Thyroid gland (tissue), 4 donors: ENCODE data around the gene KIRREL3. TPM values are rescaled to one million over a fixed set of nuclear protein-coding genes. Genes with fewer than 3 reads are reported as not detected.

ENCODE experiments used
- DNase-seq, 2 donors: peaks; one replicate each; pipeline ENCODE4 v3.0.0-alpha.2; 2019
- H3K27ac ChIP-seq, 3 donors: fragments of 200-600 bp; sonication (generic); 1 replicate in 2 of 3; 2 replicates in 1 of 3; pipeline ENCODE4 v1.5.1; 2016 to 2019; ENCODE audit warnings: mild to moderate bottlenecking in 1 of 3, moderate library complexity in 1 of 3
- H3K27me3 ChIP-seq: fragments of 200-600 bp; sonication (generic); one replicate; pipeline ENCODE4 v1.5.1; 2019
- H3K36me3 ChIP-seq, 2 donors: fragments of 200-600 bp; sonication (generic); one replicate each; pipeline ENCODE4 v1.5.1; 2016 to 2019
- H3K4me1 ChIP-seq, 2 donors: fragments of 200-600 bp; sonication (generic); one replicate each; pipeline ENCODE4 v1.5.1; 2017 to 2019
- H3K4me3 ChIP-seq, 3 donors: fragments of 200-600 bp; sonication (generic); replicated peaks in 1 of 3; 1 replicate in 2 of 3; 2 replicates in 1 of 3; pipeline ENCODE4 v1.5.1; 2016; ENCODE audit warnings: mild to moderate bottlenecking in 1 of 3
- H3K9me3 ChIP-seq: fragments of 200-600 bp; sonication (generic); one replicate; pipeline ENCODE4 v1.5.1; 2017
- CTCF ChIP-seq, 6 experiments: fragments of 200-600 bp in 3 of 6; fragments of 450-650 bp in 3 of 6; sonication (generic) in 3 of 6; IDR thresholded peaks; one replicate each; pipeline ENCODE4 v1.5.1; 2016 to 2019; ENCODE audit warnings: antibody characterized with exemption in 6 of 6, mild to moderate bottlenecking in 2 of 6, inconsistent platforms in 1 of 6, moderate library complexity in 1 of 6
- POLR2A ChIP-seq, 2 donors: fragments of 450-650 bp; IDR thresholded peaks; one replicate each; pipeline ENCODE4 v1.6.1; 2017; ENCODE audit warnings: antibody characterized with exemption in 2 of 2, mild to moderate bottlenecking in 2 of 2, moderate library complexity in 1 of 2
- WGBS, 2 donors: methylation state at CpG; one replicate each; pipeline ENCODE4 v1.1.5; 2017; 5-methylcytosine and 5-hydroxymethylcytosine counted together
- intact Hi-C: fragments of 100-400 bp; cut with DNase I; formaldehyde crosslinking; loops from one replicate; pipeline ENCODE4 v1.15.1; 2023
- total RNA-seq, 4 donors: library from RNA; depleted of rRNA; stranded (reverse); fragments of >200 nt; gene quantifications; one replicate each; pipeline ENCODE4 v1.2.3, GENCODE V29; 2016

Gene KIRREL3
- total RNA-seq, 4 donors from 2014 or later = 0.78 TPM; not detected in 3

DNA sequence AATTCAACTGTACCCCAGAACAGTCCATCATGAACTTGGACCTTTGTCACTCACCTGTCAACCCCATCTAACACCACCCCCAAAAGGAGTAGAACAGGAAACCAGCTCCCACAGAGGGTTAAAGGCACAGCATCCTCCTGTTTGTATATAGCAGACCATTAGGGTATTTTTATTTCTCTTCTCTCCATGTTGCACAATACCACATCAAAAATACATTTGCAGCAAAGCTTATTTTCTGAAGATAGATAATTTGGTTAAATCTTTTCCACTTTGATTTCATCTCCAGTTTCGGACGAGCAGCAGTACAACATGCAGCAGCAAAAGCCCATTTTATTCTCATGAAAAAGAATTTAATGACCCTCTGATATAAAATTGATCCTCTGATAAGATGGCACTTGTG is 103.1 kb downstream of the KIRREL3 start:
- 88 to 92% methylated on average over 2 of the region's 2 CpGs for WGBS, 2 donors
- Histone ChIP-seq H3K27ac (no peak overlapping the region), H3K36me3 (no peaks in the 10 kb centered on the region), H3K27me3 (no peaks in the 10 kb centered on the region), H3K4me1 (no peaks in the 10 kb centered on the region), H3K4me3 (no peak overlapping the region), H3K9me3 (no peaks in the 10 kb centered on the region)
- DNase-seq = no peak
- intact Hi-C loops = no loop called here
- TF ChIP-seq POLR2A (IDR thresholded peaks at IDR 0.05) (no peak), CTCF (IDR thresholded peaks at IDR 0.05) (no peak)

DNA sequence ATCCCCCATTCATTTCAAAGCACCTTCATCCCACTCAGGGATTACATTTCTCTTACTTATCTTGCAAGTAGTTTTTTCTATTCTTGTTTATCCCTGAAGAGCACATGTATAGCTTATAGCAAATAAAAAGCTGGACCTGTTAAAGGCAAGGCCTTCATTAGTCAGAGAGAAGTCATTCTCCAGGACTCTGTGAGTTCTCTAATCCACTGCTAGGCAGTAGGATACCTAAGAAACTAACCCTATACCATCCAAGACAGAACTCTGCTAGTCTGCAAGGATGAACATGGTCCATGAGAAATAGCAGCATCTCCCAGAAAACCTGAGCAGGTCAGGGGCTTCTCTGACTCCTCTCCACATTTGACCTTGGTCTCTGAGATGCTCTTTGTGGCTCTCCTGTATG is 104.5 kb downstream of the KIRREL3 start:
- TF ChIP-seq CTCF (IDR thresholded peaks at IDR 0.05) (no peak), POLR2A (IDR thresholded peaks at IDR 0.05) (no peak)

GRCh38 chr11:126893796-126894195 is 106.8 kb downstream of the KIRREL3 start:
- H3K4me3 ChIP-seq = no peak overlapping the region
- H3K36me3 ChIP-seq = no peaks in the 10 kb centered on the region
- no peak for TF ChIP-seq CTCF (IDR thresholded peaks at IDR 0.05)
- TF ChIP-seq POLR2A (IDR thresholded peaks at IDR 0.05) = no peak
- H3K27ac ChIP-seq = no peak overlapping the region
- H3K27me3 ChIP-seq = no peaks in the 10 kb centered on the region
- WGBS, 2 donors = 49 to 60% methylated on average over 5 of the region's 5 CpGs
- intact Hi-C loops = no loop called here
- H3K9me3 ChIP-seq = no peaks in the 10 kb centered on the region
- DNase-seq = no peak
- no peaks in the 10 kb centered on the region for H3K4me1 ChIP-seq

More for the DNA sequence above, 104.5 kb downstream of the KIRREL3 start:
- no peak overlapping the region for H3K4me3 ChIP-seq
- H3K27ac ChIP-seq = no peak overlapping the region
- no peak for DNase-seq
- H3K27me3 ChIP-seq = no peaks in the 10 kb centered on the region
- no peaks in the 10 kb centered on the region for H3K36me3 ChIP-seq
- intact Hi-C loops = no loop called here
- H3K9me3 ChIP-seq = no peaks in the 10 kb centered on the region
- no peaks in the 10 kb centered on the region for H3K4me1 ChIP-seq

DNA sequence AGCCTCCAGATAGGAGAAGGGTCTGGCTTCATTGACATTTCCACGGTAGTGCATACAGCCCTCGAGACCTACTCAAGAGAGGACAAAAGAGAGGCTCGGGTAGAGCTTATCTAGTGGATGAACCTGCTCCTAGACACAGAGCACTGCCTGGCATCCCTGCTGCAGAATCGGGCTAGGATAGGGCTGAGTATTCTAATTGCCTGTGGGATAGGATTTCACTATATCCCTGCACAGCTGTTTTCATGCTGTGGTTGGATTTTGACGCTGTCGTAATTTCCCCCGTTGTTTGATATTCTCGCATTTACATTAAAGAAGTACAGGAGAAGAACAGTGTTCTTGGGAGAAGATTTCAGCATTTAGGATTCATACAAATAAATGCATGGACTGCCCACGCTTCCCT is 107.8 kb downstream of the KIRREL3 start:
- WGBS, 2 donors = 69 to 70% methylated on average over 9 of the region's 9 CpGs
- DNase-seq = no peak
- Histone ChIP-seq H3K27ac (no peak overlapping the region), H3K36me3 (no peaks in the 10 kb centered on the region), H3K4me1 (no peaks in the 10 kb centered on the region), H3K4me3 (no peak overlapping the region), H3K27me3 (no peaks in the 10 kb centered on the region), H3K9me3 (no peaks in the 10 kb centered on the region)
- intact Hi-C loops = no loop called here
- TF ChIP-seq CTCF (IDR thresholded peaks at IDR 0.05) (no peak), POLR2A (IDR thresholded peaks at IDR 0.05) (no peak)

DNA sequence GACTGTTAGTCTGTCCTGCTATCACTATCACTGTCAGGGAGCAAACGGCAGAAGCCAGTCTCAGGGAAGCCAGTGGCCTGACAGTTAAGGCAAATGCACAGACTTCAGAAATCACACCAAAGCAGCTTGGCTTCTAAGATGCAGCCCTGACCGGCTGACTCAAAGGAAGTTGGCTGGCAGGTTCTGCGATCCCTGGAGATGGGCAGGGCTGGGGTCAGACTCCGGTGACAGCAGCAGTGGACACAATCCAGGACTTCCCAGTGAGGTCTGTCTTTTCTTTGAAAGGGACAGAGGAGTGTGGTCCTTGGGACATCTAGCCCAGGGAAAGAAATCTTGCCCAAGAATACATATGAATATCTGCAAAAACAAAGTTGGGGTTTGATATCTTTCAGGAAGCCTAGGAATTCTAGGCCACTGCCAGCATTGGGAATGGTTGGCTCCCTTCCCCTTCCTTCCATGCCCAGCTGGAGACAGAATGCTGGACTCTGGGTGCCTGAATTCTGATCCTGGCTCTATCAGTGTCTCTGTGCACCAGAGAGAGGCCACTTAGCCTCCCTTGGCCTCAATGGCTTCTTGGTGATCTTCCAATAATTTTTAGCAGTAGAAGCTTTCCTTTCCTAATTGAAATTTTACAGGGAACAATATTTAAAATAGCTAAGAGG is 108.9 kb downstream of the KIRREL3 start:
- DNase-seq = no peak
- no peaks in the 10 kb centered on the region for H3K36me3 ChIP-seq
- H3K4me1 ChIP-seq = no peaks in the 10 kb centered on the region
- intact Hi-C loops = no loop called here
- H3K4me3 ChIP-seq = no peak overlapping the region
- no peak for TF ChIP-seq POLR2A (IDR thresholded peaks at IDR 0.05)
- no peak for TF ChIP-seq CTCF (IDR thresholded peaks at IDR 0.05)
- 44 to 58% methylated on average over 4 of the region's 4 CpGs for WGBS, 2 donors
- no peak overlapping the region for H3K27ac ChIP-seq
- no peaks in the 10 kb centered on the region for H3K9me3 ChIP-seq
- H3K27me3 ChIP-seq = no peaks in the 10 kb centered on the region
